HepG2 (cell line): Measurements from ENCODE around the gene FAAP100. TPM values are rescaled to one million over a fixed set of nuclear protein-coding genes. Genes with fewer than 3 reads are reported as not detected.

Experiments used
- AGO2 ChIP-seq: fragments of 200-400 bp; formaldehyde crosslinking; optimal IDR thresholded peaks from 2 replicates; pipeline ENCODE3; 2017; ENCODE audit warnings: mild to moderate bottlenecking, low read depth, low read length, moderate library complexity
- AKAP8 ChIP-seq: sonication (generic); formaldehyde crosslinking; IDR thresholded peaks from 2 replicates; pipeline ENCODE4 v1.5.1; 2020; ENCODE audit warnings: mild to moderate bottlenecking, missing genetic modification reagents
- FOSL1 ChIP-seq: sonication (generic); formaldehyde crosslinking; IDR thresholded peaks from 2 replicates; pipeline ENCODE4 v1.9.0; 2021; ENCODE audit warnings: missing genetic modification reagents, borderline replicate concordance
- ISL2 ChIP-seq: sonication (generic); formaldehyde crosslinking; IDR thresholded peaks from 2 replicates; pipeline ENCODE4 v1.5.0; 2020; ENCODE audit warnings: missing genetic modification reagents
- NONO ChIP-seq, 2 experiments: fragments of 450-650 bp in 1 of 2; sonication (generic) in 1 of 2; formaldehyde crosslinking in 1 of 2; IDR thresholded peaks in 1 of 2; conservative IDR thresholded peaks in 1 of 2; 2 replicates each; pipeline versions ENCODE4 v1.6.1 to v1.8.0; 2017 to 2022; ENCODE audit warnings: mild to moderate bottlenecking in 1 of 2, missing genetic modification reagents in 1 of 2, moderate library complexity in 1 of 2
- NR2F1 ChIP-seq, 2 experiments: fragments of 450-650 bp in 1 of 2; formaldehyde crosslinking in 1 of 2; IDR thresholded peaks; 2 replicates each; pipeline versions ENCODE4 v1.5.0 to v1.6.1; 2016 to 2020; ENCODE audit warnings: mild to moderate bottlenecking in 1 of 2, missing compliant biosample characterization in 1 of 2, missing genetic modification reagents in 1 of 2, moderate library complexity in 1 of 2
- POLR2A ChIP-seq, 2 experiments: IDR thresholded peaks; 2 replicates each; pipeline ENCODE4 v1.6.1; 2011; ENCODE audit warnings: low read depth in 2 of 2, low read length in 2 of 2, mild to moderate bottlenecking in 1 of 2, moderate library complexity in 1 of 2; ENCODE audit not compliant: insufficient read depth in 1 of 2
- POLR2G ChIP-seq: fragments of 200-400 bp; formaldehyde crosslinking; IDR thresholded peaks from 2 replicates; pipeline ENCODE4 v1.6.1; 2018; ENCODE audit warnings: mild to moderate bottlenecking, low read depth, low read length, moderate library complexity
- SALL2 ChIP-seq: sonication (generic); formaldehyde crosslinking; IDR thresholded peaks from 2 replicates; pipeline ENCODE4 v1.8.1; 2023; ENCODE audit warnings: mild to moderate bottlenecking, missing genetic modification reagents, inconsistent platforms
- SPEN ChIP-seq: sonication (generic); formaldehyde crosslinking; IDR thresholded peaks from 2 replicates; pipeline ENCODE4 v1.5.1; 2020; ENCODE audit warnings: low read depth, mild to moderate bottlenecking, missing genetic modification reagents
- TRIM24 ChIP-seq: sonication (generic); formaldehyde crosslinking; IDR thresholded peaks from 2 replicates; pipeline ENCODE4 v1.8.0; 2022; ENCODE audit warnings: mild to moderate bottlenecking, missing genetic modification reagents
- ZEB1 ChIP-seq: IDR thresholded peaks from 2 replicates; pipeline ENCODE4 v1.6.1; 2012; ENCODE audit warnings: mild to moderate bottlenecking, low read depth, inconsistent platforms; ENCODE audit not compliant: insufficient replicate concordance
- polyA plus RNA-seq, 8 experiments: library from polyadenylated mRNA; depleted of rRNA in 3 of 8; stranded (reverse) in 7 of 8; unstranded in 1 of 8; fragments of >200 nt; fragmentation: Illumina TruSeq in 4 of 8; extraction: Trizol in 4 of 8; gene quantifications; 2 replicates each; pipeline versions ENCODE4 v1.2.1 to v1.2.3, GENCODE V29; 2011 to 2016; ENCODE audit warnings: low read depth in 4 of 8, missing spikeins in 1 of 8, mixed read lengths in 1 of 8; ENCODE audit not compliant: insufficient read depth in 1 of 8
- total RNA-seq, 5 experiments: library from RNA; depleted of rRNA; stranded (reverse); fragments of >200 nt; fragmentation: Illumina TruSeq; extraction: Trizol; gene quantifications; 2 replicates each; pipeline ENCODE4 v1.2.3, GENCODE V29; 2016; ENCODE audit warnings: low read depth in 1 of 5
- TF ChIP-seq, protein P1 (sequence below): sonication (generic); formaldehyde crosslinking; IDR thresholded peaks from 2 replicates; pipeline ENCODE4 v1.4.0; 2020; ENCODE audit warnings: low read depth, missing genetic modification reagents

FAAP100 gene
- total and polyA plus RNA-seq, 2 of the 13 experiments (the other 11 are each of a cell fraction or from before 2014, with no cell fraction given) = 7.6 to 20.8 TPM

- no peak for TF ChIP-seq SALL2 (CRISPR knock-in tag)
- TF ChIP-seq, protein P1, sequence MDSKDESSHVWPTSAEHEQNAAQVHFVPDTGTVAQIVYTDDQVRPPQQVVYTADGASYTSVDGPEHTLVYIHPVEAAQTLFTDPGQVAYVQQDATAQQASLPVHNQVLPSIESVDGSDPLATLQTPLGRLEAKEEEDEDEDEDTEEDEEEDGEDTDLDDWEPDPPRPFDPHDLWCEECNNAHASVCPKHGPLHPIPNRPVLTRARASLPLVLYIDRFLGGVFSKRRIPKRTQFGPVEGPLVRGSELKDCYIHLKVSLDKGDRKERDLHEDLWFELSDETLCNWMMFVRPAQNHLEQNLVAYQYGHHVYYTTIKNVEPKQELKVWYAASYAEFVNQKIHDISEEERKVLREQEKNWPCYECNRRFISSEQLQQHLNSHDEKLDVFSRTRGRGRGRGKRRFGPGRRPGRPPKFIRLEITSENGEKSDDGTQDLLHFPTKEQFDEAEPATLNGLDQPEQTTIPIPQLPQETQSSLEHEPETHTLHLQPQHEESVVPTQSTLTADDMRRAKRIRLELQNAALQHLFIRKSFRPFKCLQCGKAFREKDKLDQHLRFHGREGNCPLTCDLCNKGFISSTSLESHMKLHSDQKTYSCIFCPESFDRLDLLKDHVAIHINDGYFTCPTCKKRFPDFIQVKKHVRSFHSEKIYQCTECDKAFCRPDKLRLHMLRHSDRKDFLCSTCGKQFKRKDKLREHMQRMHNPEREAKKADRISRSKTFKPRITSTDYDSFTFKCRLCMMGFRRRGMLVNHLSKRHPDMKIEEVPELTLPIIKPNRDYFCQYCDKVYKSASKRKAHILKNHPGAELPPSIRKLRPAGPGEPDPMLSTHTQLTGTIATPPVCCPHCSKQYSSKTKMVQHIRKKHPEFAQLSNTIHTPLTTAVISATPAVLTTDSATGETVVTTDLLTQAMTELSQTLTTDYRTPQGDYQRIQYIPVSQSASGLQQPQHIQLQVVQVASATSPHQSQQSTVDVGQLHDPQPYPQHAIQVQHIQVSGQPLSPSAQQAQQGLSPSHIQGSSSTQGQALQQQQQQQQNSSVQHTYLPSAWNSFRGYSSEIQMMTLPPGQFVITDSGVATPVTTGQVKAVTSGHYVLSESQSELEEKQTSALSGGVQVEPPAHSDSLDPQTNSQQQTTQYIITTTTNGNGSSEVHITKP (CRISPR knock-in tag) = no peak
- peak in 1 of 2 experiments; percentile 16; a peak in 2 of 4 replicates for TF ChIP-seq POLR2A (IDR thresholded peaks at IDR 0.05; ENCODE audit: insufficient read depth in 1 of 2, low read depth in 2 of 2, low read length in 2 of 2)
- peak; percentile 81 for TF ChIP-seq AGO2
- TF ChIP-seq TRIM24 = no peak
- peak; percentile 33; the same call in 1 of the 2 replicates for TF ChIP-seq POLR2G
- TF ChIP-seq ZEB1 = peak; percentile 28
- peak; percentile 54; the same call in 1 of the 2 replicates for TF ChIP-seq AKAP8 (CRISPR knock-in tag)
- TF ChIP-seq NONO (IDR thresholded peaks at IDR 0.05) = no peak
- 0 out of 2 replicates have a peak, but pooled peaks have one; percentile 54 for TF ChIP-seq NONO (CRISPR knock-in tag; conservative IDR thresholded peaks at IDR 0.05)
- 0 out of 2 replicates have a peak, but pooled peaks have one; percentile 20 for TF ChIP-seq SPEN (CRISPR knock-in tag)
- no peak for TF ChIP-seq NR2F1 (CRISPR knock-in tag; IDR thresholded peaks at IDR 0.05)
- no peak for TF ChIP-seq ISL2
- peak; percentile 8; the same call in 1 of the 2 replicates for TF ChIP-seq FOSL1
These were observed 4.1 kb upstream of the FAAP100 start (continued) for GRCh38 chr17:81556175-81556691.
